Thyroid gland (tissue), 4 donors: ENCODE results near the gene SLC25A29. TPM values are rescaled to one million over a fixed set of nuclear protein-coding genes. Genes with fewer than 3 reads are reported as not detected.

Experiments used
- DNase-seq, 2 donors: peaks; one replicate each; pipeline ENCODE4 v3.0.0-alpha.2; 2019
- H3K27ac ChIP-seq, 3 donors: fragments of 200-600 bp; sonication (generic); 1 replicate in 2 of 3; 2 replicates in 1 of 3; pipeline ENCODE4 v1.5.1; 2016 to 2019; ENCODE audit warnings: mild to moderate bottlenecking in 1 of 3, moderate library complexity in 1 of 3
- H3K27me3 ChIP-seq: fragments of 200-600 bp; sonication (generic); one replicate; pipeline ENCODE4 v1.5.1; 2019
- H3K36me3 ChIP-seq, 2 donors: fragments of 200-600 bp; sonication (generic); one replicate each; pipeline ENCODE4 v1.5.1; 2016 to 2019
- H3K4me1 ChIP-seq, 2 donors: fragments of 200-600 bp; sonication (generic); one replicate each; pipeline ENCODE4 v1.5.1; 2017 to 2019
- H3K4me3 ChIP-seq, 3 donors: fragments of 200-600 bp; sonication (generic); replicated peaks in 1 of 3; 1 replicate in 2 of 3; 2 replicates in 1 of 3; pipeline ENCODE4 v1.5.1; 2016; ENCODE audit warnings: mild to moderate bottlenecking in 1 of 3
- H3K9me3 ChIP-seq: fragments of 200-600 bp; sonication (generic); one replicate; pipeline ENCODE4 v1.5.1; 2017
- CTCF ChIP-seq, 6 experiments: fragments of 200-600 bp in 3 of 6; fragments of 450-650 bp in 3 of 6; sonication (generic) in 3 of 6; IDR thresholded peaks; one replicate each; pipeline ENCODE4 v1.5.1; 2016 to 2019; ENCODE audit warnings: antibody characterized with exemption in 6 of 6, mild to moderate bottlenecking in 2 of 6, inconsistent platforms in 1 of 6, moderate library complexity in 1 of 6
- POLR2A ChIP-seq, 2 donors: fragments of 450-650 bp; IDR thresholded peaks; one replicate each; pipeline ENCODE4 v1.6.1; 2017; ENCODE audit warnings: antibody characterized with exemption in 2 of 2, mild to moderate bottlenecking in 2 of 2, moderate library complexity in 1 of 2
- WGBS, 2 donors: methylation state at CpG; one replicate each; pipeline ENCODE4 v1.1.5; 2017; 5-methylcytosine and 5-hydroxymethylcytosine counted together
- intact Hi-C: fragments of 100-400 bp; cut with DNase I; formaldehyde crosslinking; loops from one replicate; pipeline ENCODE4 v1.15.1; 2023
- total RNA-seq, 4 donors: library from RNA; depleted of rRNA; stranded (reverse); fragments of >200 nt; gene quantifications; one replicate each; pipeline ENCODE4 v1.2.3, GENCODE V29; 2016

Gene SLC25A29
- total RNA-seq, 4 donors from 2014 or later, result 354 to 606 (median 433) TPM

- Histone ChIP-seq H3K4me3 (no peak overlapping the region), H3K27ac (no peak overlapping the region), H3K27me3 (no peaks in the 10 kb centered on the region), H3K4me1 (peaks cover 16 to 26% of the 10 kb centered on the region in 2 donors), H3K9me3 (no peaks in the 10 kb centered on the region), H3K36me3 (no peaks in the 10 kb centered on the region)
- 60 to 77% methylated on average over 2 to 5 of the region's 6 CpGs for WGBS, 2 donors
- intact Hi-C loops, result loop anchor here (10.0 kb wide), 1 partner anchor 57 kb away; the partner anchor contains the start of gene WDR25
- DNase-seq, result no peak
- TF ChIP-seq CTCF (IDR thresholded peaks at IDR 0.05) (no peak), POLR2A (IDR thresholded peaks at IDR 0.05) (no peak)
Measured at GRCh38 chr14:100317389-100317788, 11.1 kb upstream of the SLC25A29 start.

GRCh38 chr14:100314724-100315123 lies 8.5 kb upstream of the SLC25A29 start:
- DNase-seq, result no peak
- 86 to 99% methylated on average over 6 of the region's 6 CpGs for WGBS, 2 donors
- peaks cover 34 to 47% of the 10 kb centered on the region in 2 donors for H3K4me1 ChIP-seq
- H3K27me3 ChIP-seq, result no peaks in the 10 kb centered on the region
- H3K4me3 ChIP-seq, result no peak overlapping the region
- H3K27ac ChIP-seq, result no peak overlapping the region
- TF ChIP-seq POLR2A (IDR thresholded peaks at IDR 0.05) (no peak), CTCF (IDR thresholded peaks at IDR 0.05) (no peak)
- no peaks in the 10 kb centered on the region for H3K9me3 ChIP-seq
- intact Hi-C loops, result loop anchor here (10.0 kb wide), 1 partner anchor 60 kb away; the partner anchor contains the start of gene WDR25
- H3K36me3 ChIP-seq, result no peaks in the 10 kb centered on the region

DNA sequence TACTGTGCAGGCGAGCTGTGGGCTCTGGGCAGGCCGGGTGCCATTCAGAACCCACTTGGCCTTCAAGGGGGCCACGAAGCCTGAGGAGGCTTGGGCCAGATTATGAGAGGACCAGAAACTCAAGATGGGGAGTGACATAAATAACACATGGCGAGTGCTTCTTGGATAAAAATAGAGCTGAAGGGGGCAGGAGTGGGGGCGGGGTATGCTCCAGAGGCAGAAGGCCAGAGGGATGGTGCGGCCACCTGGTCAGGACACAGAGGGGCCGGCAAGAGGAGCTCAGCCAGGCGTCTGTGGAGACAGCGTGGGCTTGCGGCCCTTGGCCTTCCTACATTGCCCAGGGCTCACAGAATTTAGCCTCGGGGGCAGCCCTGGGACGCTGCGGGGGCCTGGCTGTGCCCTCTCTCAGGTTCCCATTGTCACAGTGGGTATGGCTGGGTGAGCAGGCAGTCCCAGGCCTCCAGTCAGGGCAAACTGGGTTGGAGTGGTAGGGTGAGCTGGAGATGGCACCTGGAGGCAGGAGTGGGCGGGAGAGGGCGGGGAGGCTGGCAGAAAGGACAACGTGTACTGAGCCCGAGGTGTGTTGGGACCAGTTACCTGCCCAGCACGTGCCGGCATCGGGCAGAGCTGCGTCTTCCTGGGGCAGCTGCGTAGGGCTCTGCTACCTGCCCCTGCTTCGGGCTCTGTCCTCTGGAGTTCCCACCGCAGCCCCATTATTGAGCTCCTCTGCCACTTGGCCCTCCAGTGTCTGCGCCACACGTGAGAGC lies 7.4 kb upstream of the SLC25A29 start:
- intact Hi-C loops, result loop anchor here (10.0 kb wide), 1 partner anchor 61 kb away; the partner anchor contains the start of gene WDR25

GRCh38 chr14:100312877-100313400 lies 6.7 kb upstream of the SLC25A29 start:
- Histone ChIP-seq H3K9me3 (no peaks in the 10 kb centered on the region), H3K27me3 (no peaks in the 10 kb centered on the region), H3K4me3 (no peak overlapping the region), H3K36me3 (no peaks in the 10 kb centered on the region), H3K27ac (peak overlapping the region; percentile 20 to 89 (median 71)), H3K4me1 (peaks cover 47 to 57% of the 10 kb centered on the region in 2 donors)
- TF ChIP-seq CTCF (IDR thresholded peaks at IDR 0.05) (no peak), POLR2A (IDR thresholded peaks at IDR 0.05) (no peak)
- 6 to 42% methylated on average over 2 to 10 of the region's 10 CpGs for WGBS, 2 donors
- peak in 1 of 2 donors; percentile 40 for DNase-seq
- intact Hi-C loops, result loop anchor here (10.0 kb wide), 1 partner anchor 62 kb away; the partner anchor contains the start of gene WDR25

More for the DNA sequence above, 7.4 kb upstream of the SLC25A29 start:
- H3K4me3 ChIP-seq, result no peak overlapping the region
- no peaks in the 10 kb centered on the region for H3K27me3 ChIP-seq
- H3K4me1 ChIP-seq, result peaks cover 44 to 57% of the 10 kb centered on the region in 2 donors
- no peaks in the 10 kb centered on the region for H3K9me3 ChIP-seq
- peak overlapping the region; percentile 20 to 89 (median 71) for H3K27ac ChIP-seq
- DNase-seq, result peak; percentile 68 to 74
- TF ChIP-seq CTCF (IDR thresholded peaks at IDR 0.05) (no peak), POLR2A (IDR thresholded peaks at IDR 0.05) (no peak)
- 74 to 81% methylated on average over 18 to 25 of the region's 26 CpGs for WGBS, 2 donors
- H3K36me3 ChIP-seq, result no peaks in the 10 kb centered on the region
